CD4-positive, alpha-beta T cell (primary cell): ENCODE data around the gene CCDC33. TPM values are rescaled to one million over a fixed set of nuclear protein-coding genes. Genes with fewer than 3 reads are reported as not detected.

Experiments
- ATAC-seq: fragments of 200-7000 bp; cut with Tn5 transposase; one replicate; pipeline ENCODE4 v1.10.0; 2022; ENCODE audit warnings: mild to moderate bottlenecking; ENCODE audit not compliant: poor library complexity
- CTCF ChIA-PET: fragments of 350-600 bp; sonication (Branson Sonifier 250); formaldehyde crosslinking; loops from one replicate; lab custom pipeline; 2021; ENCODE audit warnings: antibody characterized with exemption, inconsistent platforms; lab: Charles Lee
- POLR2A ChIA-PET: fragments of 350-600 bp; sonication (Branson Sonifier 250); formaldehyde crosslinking; loops from one replicate; lab custom pipeline; 2021; ENCODE audit warnings: antibody characterized with exemption, inconsistent platforms; lab: Charles Lee
- DNase-seq, 14 experiments: peaks; one replicate each; pipeline ENCODE4 v3.0.0-alpha.2; 2013 to 2020; ENCODE audit warnings: mixed read lengths in 2 of 14
- H3K27ac ChIP-seq, 2 donors: one replicate each; pipeline versions ENCODE4 v1.5.1 to v1.7.0; 2013; ENCODE audit warnings: low read length in 2 of 2, low read depth in 1 of 2, mild to moderate bottlenecking in 1 of 2
- H3K27me3 ChIP-seq, 2 experiments: 1 replicate in 1 of 2; 2 replicates in 1 of 2; pipeline versions ENCODE4 v1.6.1 to v1.7.0; 2013; ENCODE audit warnings: low read length in 2 of 2, control low read depth in 1 of 2, mild to moderate bottlenecking in 1 of 2, moderate library complexity in 1 of 2; ENCODE audit not compliant: insufficient read depth in 2 of 2, control insufficient read depth in 1 of 2
- H3K36me3 ChIP-seq: one replicate; pipeline ENCODE4 v1.6.1; 2013; ENCODE audit warnings: low read length, control low read depth; ENCODE audit not compliant: insufficient read depth
- H3K4me1 ChIP-seq: one replicate; pipeline ENCODE4 v1.6.1; 2013; ENCODE audit warnings: low read length, control low read depth; ENCODE audit not compliant: insufficient read depth
- H3K4me3 ChIP-seq: one replicate; pipeline ENCODE4 v1.5.1; 2013; ENCODE audit warnings: mild to moderate bottlenecking, low read length, moderate library complexity
- H3K9me3 ChIP-seq, 2 experiments: 1 replicate in 1 of 2; 2 replicates in 1 of 2; pipeline versions ENCODE4 v1.6.1 to v1.7.0; 2013; ENCODE audit warnings: low read length in 2 of 2, mild to moderate bottlenecking in 2 of 2, control low read depth in 1 of 2, moderate library complexity in 1 of 2; ENCODE audit not compliant: control insufficient read depth in 1 of 2, insufficient read depth in 1 of 2
- H3K27ac Mint-ChIP-seq: one replicate; pipeline ENCODE4 v1.8.0; 2020; ENCODE audit warnings: mixed read lengths
- H3K27me3 Mint-ChIP-seq: one replicate; pipeline ENCODE4 v1.8.0; 2021; ENCODE audit warnings: mixed read lengths
- H3K36me3 Mint-ChIP-seq: one replicate; pipeline ENCODE4 v1.8.0; 2021; ENCODE audit warnings: low read depth, mixed read lengths
- H3K4me1 Mint-ChIP-seq: one replicate; pipeline ENCODE4 v1.8.0; 2021; ENCODE audit warnings: low read depth, mixed read lengths
- H3K4me3 Mint-ChIP-seq: one replicate; pipeline ENCODE4 v1.8.0; 2020; ENCODE audit warnings: mild to moderate bottlenecking, mixed read lengths
- H3K9me3 Mint-ChIP-seq: one replicate; pipeline ENCODE4 v1.8.0; 2020; ENCODE audit warnings: mixed read lengths
- CTCF ChIP-seq: fragments of 200-600 bp; IDR thresholded peaks from one replicate; pipeline ENCODE4 v1.8.0; 2022; ENCODE audit warnings: antibody characterized with exemption, mild to moderate bottlenecking
- intact Hi-C, 2 experiments: fragments of 100-400 bp; cut with DNase I in 1 of 2; cut with micrococcal nuclease in 1 of 2; formaldehyde crosslinking; loops; one replicate each; pipeline versions ENCODE4 v1.15.1 to v1.9.0; 2023 to 2025; cut with DNase I, micrococcal nuclease
- total RNA-seq, 174 experiments: library from RNA in 2 of 174; stranded (reverse) in 2 of 174; gene quantifications; one replicate each; pipeline ENCODE4 v1.2.3 and lab custom pipeline; 2021 to 2026

The CCDC33 gene
- total RNA-seq, 2 experiments from 2014 or later = not detected

DNA sequence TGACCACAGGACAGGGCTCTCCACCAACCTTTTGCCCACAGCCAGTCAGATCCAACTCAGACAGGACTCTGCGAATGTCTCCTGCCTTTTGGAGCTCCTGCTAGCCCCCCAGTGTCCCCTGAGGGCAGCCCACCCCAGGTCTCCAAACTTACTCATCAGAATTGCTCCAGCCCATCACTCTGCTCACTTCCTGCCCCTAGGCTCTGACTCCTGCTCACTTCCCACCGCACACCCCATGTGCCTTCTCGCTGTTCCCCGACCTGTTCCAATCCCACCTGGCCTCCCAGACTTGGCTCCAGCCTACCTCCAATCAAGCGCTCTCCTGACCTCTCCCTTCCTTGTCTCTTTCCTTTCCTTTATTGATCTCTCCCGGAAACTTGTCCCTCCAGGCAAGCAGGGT lies 27.6 kb upstream of the CCDC33 start:
- no peaks in the 10 kb centered on the region for H3K4me1 ChIP-seq
- no peak overlapping the region for H3K4me3 ChIP-seq
- no peaks in the 10 kb centered on the region for H3K36me3 ChIP-seq
- ATAC-seq (no peak), DNase-seq (no peak)
- no peak for TF ChIP-seq CTCF
- Mint-ChIP-seq H3K27ac (no peak overlapping the region), H3K9me3 (no peaks in the 10 kb centered on the region), H3K27me3 (peaks cover 12% of the 10 kb centered on the region), H3K36me3 (no peaks in the 10 kb centered on the region), H3K4me3 (no peak overlapping the region), H3K4me1 (no peaks in the 10 kb centered on the region)
- H3K9me3 ChIP-seq = no peaks in the 10 kb centered on the region
- H3K27me3 ChIP-seq = peaks cover 0 to 5% of the 10 kb centered on the region in 2 experiments
- H3K27ac ChIP-seq = no peak overlapping the region
- POLR2A ChIA-PET = no interaction called here
- CTCF ChIA-PET = no interaction called here
- intact Hi-C loops = no loop called here

- intact Hi-C loops = no loop called here
- Mint-ChIP-seq H3K4me3 (no peak overlapping the region), H3K9me3 (no peaks in the 10 kb centered on the region), H3K27ac (no peak overlapping the region), H3K27me3 (peaks cover 12% of the 10 kb centered on the region), H3K36me3 (no peaks in the 10 kb centered on the region), H3K4me1 (no peaks in the 10 kb centered on the region)
- Histone ChIP-seq H3K36me3 (no peaks in the 10 kb centered on the region), H3K27ac (no peak overlapping the region), H3K4me1 (no peaks in the 10 kb centered on the region), H3K4me3 (no peak overlapping the region), H3K9me3 (no peaks in the 10 kb centered on the region), H3K27me3 (peaks cover 0 to under 1% of the 10 kb centered on the region in 2 experiments)
- no peak for TF ChIP-seq CTCF
- POLR2A ChIA-PET = no interaction called here
- CTCF ChIA-PET = no interaction called here
- DNase-seq (no peak), ATAC-seq (no peak)
Measured at GRCh38 chr15:74208901-74209559, 27.1 kb upstream of the CCDC33 start.

DNA sequence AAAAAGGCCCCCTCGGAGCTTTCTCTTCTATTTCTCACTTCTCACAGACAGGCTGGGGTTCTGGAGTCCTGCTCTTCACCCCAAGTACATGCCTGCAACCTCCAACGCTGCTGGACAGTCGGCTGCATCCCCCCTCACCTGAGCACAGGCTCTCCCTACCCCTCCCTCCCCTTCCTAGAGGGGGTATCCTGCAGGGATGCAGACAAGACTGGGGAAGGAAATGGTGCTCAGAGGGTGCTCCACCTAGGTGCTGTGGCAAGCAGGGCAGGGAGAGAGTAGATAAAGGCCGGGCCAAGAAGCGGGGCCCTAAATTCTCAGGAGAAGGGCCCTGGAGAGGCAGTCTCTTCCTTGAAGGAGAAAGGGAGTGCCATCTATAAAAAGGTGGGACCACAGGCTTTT lies 26.6 kb upstream of the CCDC33 start:
- no peak overlapping the region for H3K4me3 Mint-ChIP-seq
- H3K9me3 ChIP-seq = no peaks in the 10 kb centered on the region
- H3K9me3 Mint-ChIP-seq = no peaks in the 10 kb centered on the region
- no peak for ATAC-seq
- H3K4me3 ChIP-seq = no peak overlapping the region
- H3K4me1 Mint-ChIP-seq = no peaks in the 10 kb centered on the region
- POLR2A ChIA-PET = no interaction called here
- intact Hi-C loops = no loop called here
- H3K4me1 ChIP-seq = no peaks in the 10 kb centered on the region
- CTCF ChIA-PET = no interaction called here
- H3K27ac Mint-ChIP-seq = no peak overlapping the region
- H3K27me3 Mint-ChIP-seq = peaks cover 12% of the 10 kb centered on the region
- DNase-seq = no peak
- no peak for TF ChIP-seq CTCF
- no peaks in the 10 kb centered on the region for H3K27me3 ChIP-seq
- no peaks in the 10 kb centered on the region for H3K36me3 Mint-ChIP-seq
- H3K36me3 ChIP-seq = no peaks in the 10 kb centered on the region
- H3K27ac ChIP-seq = no peak overlapping the region
